Left lung (tissue), 10 donors: Measurements from ENCODE around the gene MPZL1. TPM values are rescaled to one million over a fixed set of nuclear protein-coding genes. Genes with fewer than 3 reads are reported as not detected.

Experiments used
- ATAC-seq: fragments of 200-7000 bp; cut with Tn5 transposase; one replicate; pipeline ENCODE4 v1.9.1; 2020; ENCODE audit warnings: moderate library complexity
- DNase-seq, 4 donors: peaks; one replicate each; pipeline ENCODE4 v3.0.0-alpha.2; 2013 to 2020
- H3K27ac ChIP-seq, 2 donors: fragments of 200-600 bp; sonication (generic) in 1 of 2; one replicate each; pipeline versions ENCODE4 v1.5.0 to v1.8.0; 2020 to 2021
- H3K27me3 ChIP-seq, 2 donors: fragments of 200-600 bp; sonication (generic) in 1 of 2; one replicate each; pipeline versions ENCODE4 v1.5.0 to v1.8.0; 2020 to 2021
- H3K36me3 ChIP-seq, 2 donors: fragments of 200-600 bp; sonication (generic) in 1 of 2; one replicate each; pipeline versions ENCODE4 v1.5.0 to v1.8.0; 2020 to 2021
- H3K4me1 ChIP-seq, 2 donors: fragments of 200-600 bp; one replicate each; pipeline ENCODE4 v1.8.0; 2021
- H3K4me3 ChIP-seq, 2 donors: fragments of 200-600 bp; sonication (generic) in 1 of 2; one replicate each; pipeline versions ENCODE4 v1.5.0 to v1.8.0; 2020 to 2021; ENCODE audit warnings: mild to moderate bottlenecking in 1 of 2
- H3K9me3 ChIP-seq, 2 donors: fragments of 200-600 bp; sonication (generic) in 1 of 2; one replicate each; pipeline versions ENCODE4 v1.5.0 to v1.8.0; 2020 to 2021
- CTCF ChIP-seq, 2 donors: fragments of 200-600 bp; sonication (generic) in 1 of 2; IDR thresholded peaks; one replicate each; pipeline versions ENCODE4 v1.5.0 to v1.8.0; 2021; ENCODE audit warnings: antibody characterized with exemption in 2 of 2
- intact Hi-C, 2 donors: fragments of 100-400 bp; cut with DNase I; formaldehyde crosslinking; loops; one replicate each; pipeline versions ENCODE4 v1.11.2 to v1.14.2; 2022
- polyA plus RNA-seq, 6 donors: library from polyadenylated mRNA; unstranded; fragments of 120-200 nt; gene quantifications; one replicate each; pipeline ENCODE4 v1.2.1, GENCODE V29; 2013; ENCODE audit not compliant: insufficient read length in 6 of 6
- total RNA-seq, 2 donors: library from RNA; stranded (reverse); fragmentation: NEBNext Ultra II Directional; extraction: Animal tissue kit (Norgen Biotek cat#: 25700); gene quantifications; one replicate each; pipeline ENCODE4 v1.2.1, GENCODE V29; 2021
- donor health status: DM: no; HTN: yes; CAD: no.
- donor health status: DM: no; HTN: no; CAD: no.

The MPZL1 gene
- total and polyA plus RNA-seq, 8 donors: 110 to 148 (median 122) TPM

GRCh38 chr1:167706931-167707877 is 14.6 kb upstream of the MPZL1 start:
- no peak for TF ChIP-seq CTCF (IDR thresholded peaks at IDR 0.05)
- Histone ChIP-seq H3K9me3 (no peaks in the 10 kb centered on the region), H3K27me3 (no peaks in the 10 kb centered on the region), H3K36me3 (peaks cover 0 to 37% of the 10 kb centered on the region in 2 donors), H3K4me1 (no peaks in the 10 kb centered on the region), H3K4me3 (no peak overlapping the region), H3K27ac (no peak overlapping the region)
- ATAC-seq (no peak), DNase-seq (no peak)
- intact Hi-C loops: no loop called here

GRCh38 chr1:167707942-167708341 is 13.8 kb upstream of the MPZL1 start:
- no peak overlapping the region for H3K4me3 ChIP-seq
- ATAC-seq: no peak
- intact Hi-C loops: no loop called here
- TF ChIP-seq CTCF (IDR thresholded peaks at IDR 0.05): no peak
- DNase-seq: no peak
- no peaks in the 10 kb centered on the region for H3K4me1 ChIP-seq
- H3K27me3 ChIP-seq: no peaks in the 10 kb centered on the region
- H3K36me3 ChIP-seq: peaks cover 0 to 32% of the 10 kb centered on the region in 2 donors
- H3K27ac ChIP-seq: no peak overlapping the region
- no peaks in the 10 kb centered on the region for H3K9me3 ChIP-seq

GRCh38 chr1:167708940-167709389 is 12.8 kb upstream of the MPZL1 start:
- TF ChIP-seq CTCF (IDR thresholded peaks at IDR 0.05): no peak
- no peak for DNase-seq
- Histone ChIP-seq H3K4me1 (peaks cover 0 to 8% of the 10 kb centered on the region in 2 donors), H3K9me3 (no peaks in the 10 kb centered on the region), H3K36me3 (peaks cover 0 to 22% of the 10 kb centered on the region in 2 donors), H3K27ac (no peak overlapping the region), H3K4me3 (no peak overlapping the region), H3K27me3 (no peaks in the 10 kb centered on the region)
- ATAC-seq: no peak
- intact Hi-C loops: no loop called here

- no peak for ATAC-seq
- intact Hi-C loops: no loop called here
These were observed 10.9 kb upstream of the MPZL1 start for GRCh38 chr1:167710836-167711235.

More at GRCh38 chr1:167710836-167711235, 10.9 kb upstream of the MPZL1 start:
- no peak overlapping the region for H3K4me3 ChIP-seq
- H3K27ac ChIP-seq: no peak overlapping the region
- DNase-seq: no peak
- H3K27me3 ChIP-seq: no peaks in the 10 kb centered on the region
- H3K9me3 ChIP-seq: no peaks in the 10 kb centered on the region
- TF ChIP-seq CTCF (IDR thresholded peaks at IDR 0.05): no peak
- peaks cover 0 to 19% of the 10 kb centered on the region in 2 donors for H3K4me1 ChIP-seq
- peaks cover 0 to 4% of the 10 kb centered on the region in 2 donors for H3K36me3 ChIP-seq
